Type B pancreatic cell (in vitro differentiated cells): ENCODE data around the gene ZNF697. TPM values are rescaled to one million over a fixed set of nuclear protein-coding genes. Genes with fewer than 3 reads are reported as not detected.

Experiments used
- DNase-seq: peaks from one replicate; pipeline ENCODE4 v3.0.0; 2021; ENCODE audit warnings: mixed read lengths; ENCODE audit not compliant: unreplicated experiment; ENCODE audit errors: extremely low spot score
- H3K27ac Mint-ChIP-seq: 2 replicates; pipeline ENCODE4 v1.8.0; 2021; ENCODE audit warnings: mild to moderate bottlenecking, mixed read lengths
- H3K27me3 Mint-ChIP-seq: 2 replicates; pipeline ENCODE4 v1.8.0; 2021; ENCODE audit warnings: mixed read lengths
- H3K36me3 Mint-ChIP-seq: 2 replicates; pipeline ENCODE4 v1.8.0; 2021; ENCODE audit warnings: mixed read lengths
- H3K4me1 Mint-ChIP-seq: one replicate; pipeline ENCODE4 v1.8.0; 2021; ENCODE audit warnings: mixed read lengths; ENCODE audit not compliant: unreplicated experiment
- H3K4me3 Mint-ChIP-seq: 2 replicates; pipeline ENCODE4 v1.8.0; 2021; ENCODE audit warnings: mild to moderate bottlenecking, mixed read lengths
- H3K9me3 Mint-ChIP-seq: 2 replicates; pipeline ENCODE4 v1.8.0; 2021; ENCODE audit warnings: mixed read lengths
- total RNA-seq: library from RNA; stranded (reverse); gene quantifications from 2 replicates; pipeline ENCODE4 v1.2.1, GENCODE V29; 2021; ENCODE audit warnings: low replicate concordance
- TF ChIP-seq, protein P1 (sequence below): fragments of 200-600 bp; sonication (generic); conservative IDR thresholded peaks from 2 replicates; pipeline ENCODE4 v1.5.0; 2021; ENCODE audit warnings: antibody characterized with exemption, mild to moderate bottlenecking

Gene ZNF697
- total RNA-seq, 1 donor from 2014 or later = 11.8 TPM

GRCh38 chr1:119655154-119655553, 7.1 kb upstream of the ZNF697 start:
- peaks cover 20% of the 10 kb centered on the region for H3K27me3 Mint-ChIP-seq
- H3K4me3 Mint-ChIP-seq = no peak overlapping the region
- TF ChIP-seq, protein P1, sequence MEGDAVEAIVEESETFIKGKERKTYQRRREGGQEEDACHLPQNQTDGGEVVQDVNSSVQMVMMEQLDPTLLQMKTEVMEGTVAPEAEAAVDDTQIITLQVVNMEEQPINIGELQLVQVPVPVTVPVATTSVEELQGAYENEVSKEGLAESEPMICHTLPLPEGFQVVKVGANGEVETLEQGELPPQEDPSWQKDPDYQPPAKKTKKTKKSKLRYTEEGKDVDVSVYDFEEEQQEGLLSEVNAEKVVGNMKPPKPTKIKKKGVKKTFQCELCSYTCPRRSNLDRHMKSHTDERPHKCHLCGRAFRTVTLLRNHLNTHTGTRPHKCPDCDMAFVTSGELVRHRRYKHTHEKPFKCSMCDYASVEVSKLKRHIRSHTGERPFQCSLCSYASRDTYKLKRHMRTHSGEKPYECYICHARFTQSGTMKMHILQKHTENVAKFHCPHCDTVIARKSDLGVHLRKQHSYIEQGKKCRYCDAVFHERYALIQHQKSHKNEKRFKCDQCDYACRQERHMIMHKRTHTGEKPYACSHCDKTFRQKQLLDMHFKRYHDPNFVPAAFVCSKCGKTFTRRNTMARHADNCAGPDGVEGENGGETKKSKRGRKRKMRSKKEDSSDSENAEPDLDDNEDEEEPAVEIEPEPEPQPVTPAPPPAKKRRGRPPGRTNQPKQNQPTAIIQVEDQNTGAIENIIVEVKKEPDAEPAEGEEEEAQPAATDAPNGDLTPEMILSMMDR = no peak
- H3K27ac Mint-ChIP-seq = no peak overlapping the region
- peaks cover 9% of the 10 kb centered on the region for H3K4me1 Mint-ChIP-seq
- H3K9me3 Mint-ChIP-seq = no peaks in the 10 kb centered on the region
- no peaks in the 10 kb centered on the region for H3K36me3 Mint-ChIP-seq
- DNase-seq = no peak

- Mint-ChIP-seq H3K27ac (no peak overlapping the region), H3K4me1 (peaks cover 4% of the 10 kb centered on the region), H3K4me3 (no peak overlapping the region), H3K36me3 (no peaks in the 10 kb centered on the region), H3K27me3 (peaks cover 24% of the 10 kb centered on the region), H3K9me3 (no peaks in the 10 kb centered on the region)
- TF ChIP-seq, protein P1 = no peak
- no peak for DNase-seq
These were observed 5.7 kb upstream of the ZNF697 start for GRCh38 chr1:119653839-119654170.

GRCh38 chr1:119653135-119653838, 5.2 kb upstream of the ZNF697 start:
- H3K36me3 Mint-ChIP-seq = no peaks in the 10 kb centered on the region
- H3K27ac Mint-ChIP-seq = no peak overlapping the region
- H3K4me1 Mint-ChIP-seq = peaks cover 5% of the 10 kb centered on the region
- H3K4me3 Mint-ChIP-seq = no peak overlapping the region
- TF ChIP-seq, protein P1 = no peak
- no peaks in the 10 kb centered on the region for H3K9me3 Mint-ChIP-seq
- no peak for DNase-seq
- peaks cover 24% of the 10 kb centered on the region for H3K27me3 Mint-ChIP-seq

GRCh38 chr1:119652587-119652986, 4.5 kb upstream of the ZNF697 start:
- Mint-ChIP-seq H3K27ac (no peak overlapping the region), H3K4me3 (no peak overlapping the region), H3K36me3 (no peaks in the 10 kb centered on the region), H3K9me3 (no peaks in the 10 kb centered on the region), H3K27me3 (peaks cover 24% of the 10 kb centered on the region), H3K4me1 (peaks cover 5% of the 10 kb centered on the region)
- DNase-seq = no peak
- TF ChIP-seq, protein P1 = no peak

- TF ChIP-seq, protein P1 = no peak
- Mint-ChIP-seq H3K27ac (peak overlapping the region; percentile 14), H3K4me3 (no peak overlapping the region), H3K27me3 (peaks cover 24% of the 10 kb centered on the region), H3K9me3 (no peaks in the 10 kb centered on the region), H3K36me3 (no peaks in the 10 kb centered on the region), H3K4me1 (peaks cover 6% of the 10 kb centered on the region)
- no peak for DNase-seq
These were observed 3.6 kb upstream of the ZNF697 start for GRCh38 chr1:119651641-119652040.
